LNCaP clone FGC (cell line): Measurements from ENCODE around the gene TP73.

ENCODE experiments used
- DNase-seq: peaks from one replicate; pipeline ENCODE4 v3.0.0-alpha.2; 2011; ENCODE audit warnings: low read depth
- H3K4me3 ChIP-seq: 2 replicates; pipeline ENCODE4 v1.5.1; 2011; ENCODE audit warnings: mild to moderate bottlenecking, low read depth, low read length, control low read depth
- CTCF ChIP-seq: IDR thresholded peaks from 2 replicates; pipeline ENCODE4 v1.5.1; 2012; ENCODE audit warnings: mild to moderate bottlenecking; ENCODE audit not compliant: control insufficient read depth, insufficient read depth; ENCODE audit errors: extremely low read depth

TP73 gene

GRCh38 chr1:3771108-3772026, 119.1 kb downstream of the TP73 start:
- DNase-seq = no peak
- no peak for TF ChIP-seq CTCF
- H3K4me3 ChIP-seq = peak overlapping the region; percentile 59

- H3K4me3 ChIP-seq = peak overlapping the region; percentile 63
- DNase-seq = peak; percentile 56
- no peak for TF ChIP-seq CTCF
Measured at GRCh38 chr1:3772027-3772714, 119.9 kb downstream of the TP73 start.

DNA sequence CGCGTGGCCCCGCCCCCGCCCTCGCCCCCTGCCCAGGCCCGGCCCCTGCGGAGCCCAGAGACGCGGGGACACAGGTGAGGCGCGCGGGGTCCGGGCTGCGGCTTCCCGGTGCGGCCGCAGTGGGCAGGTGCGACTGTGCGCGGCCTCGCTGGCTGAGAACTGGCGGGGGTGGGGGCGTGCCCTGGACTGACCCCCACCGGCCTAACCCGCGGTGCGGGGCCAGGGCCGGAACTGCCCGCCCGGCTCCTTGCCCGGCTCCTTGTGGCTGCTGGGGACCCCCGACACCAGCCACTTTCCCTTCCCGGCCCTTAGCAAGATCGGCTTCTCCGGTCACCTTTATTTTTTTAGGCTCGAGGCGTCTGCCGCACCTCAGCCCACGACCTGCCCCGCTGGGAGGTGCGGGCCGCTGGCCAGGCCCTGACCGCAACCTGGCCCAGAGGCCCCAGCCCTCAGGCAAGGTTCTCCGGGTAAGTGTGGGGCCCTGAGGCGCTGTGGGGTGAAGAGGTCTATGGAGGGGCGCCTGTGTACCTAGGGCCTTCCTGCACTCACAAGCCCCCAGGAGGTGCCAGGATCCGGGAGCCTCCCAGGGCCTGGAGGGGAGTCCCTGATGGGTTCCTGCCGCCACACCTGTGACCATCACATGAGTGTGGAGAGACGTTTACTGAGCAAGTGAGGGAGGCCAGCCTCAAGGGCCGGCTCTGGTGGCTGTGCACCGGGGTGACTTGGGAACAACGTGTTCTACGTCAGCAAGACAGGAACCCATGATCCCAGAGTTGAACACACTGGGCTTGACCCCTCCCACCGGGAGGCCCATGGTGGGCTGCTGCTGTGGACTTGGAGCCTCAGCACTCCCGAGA, 120.6 kb downstream of the TP73 start, which contains the start of gene SMIM1:
TSS of gene SMIM1 (plus strand) at position 35 of the 857 bp plus-strand sequence. CDS start 2,625 bp downstream, outside the sequence.
- no peak for DNase-seq
- H3K4me3 ChIP-seq = peak within 1 kb of the TSS; percentile 63
- no peak for TF ChIP-seq CTCF

DNA sequence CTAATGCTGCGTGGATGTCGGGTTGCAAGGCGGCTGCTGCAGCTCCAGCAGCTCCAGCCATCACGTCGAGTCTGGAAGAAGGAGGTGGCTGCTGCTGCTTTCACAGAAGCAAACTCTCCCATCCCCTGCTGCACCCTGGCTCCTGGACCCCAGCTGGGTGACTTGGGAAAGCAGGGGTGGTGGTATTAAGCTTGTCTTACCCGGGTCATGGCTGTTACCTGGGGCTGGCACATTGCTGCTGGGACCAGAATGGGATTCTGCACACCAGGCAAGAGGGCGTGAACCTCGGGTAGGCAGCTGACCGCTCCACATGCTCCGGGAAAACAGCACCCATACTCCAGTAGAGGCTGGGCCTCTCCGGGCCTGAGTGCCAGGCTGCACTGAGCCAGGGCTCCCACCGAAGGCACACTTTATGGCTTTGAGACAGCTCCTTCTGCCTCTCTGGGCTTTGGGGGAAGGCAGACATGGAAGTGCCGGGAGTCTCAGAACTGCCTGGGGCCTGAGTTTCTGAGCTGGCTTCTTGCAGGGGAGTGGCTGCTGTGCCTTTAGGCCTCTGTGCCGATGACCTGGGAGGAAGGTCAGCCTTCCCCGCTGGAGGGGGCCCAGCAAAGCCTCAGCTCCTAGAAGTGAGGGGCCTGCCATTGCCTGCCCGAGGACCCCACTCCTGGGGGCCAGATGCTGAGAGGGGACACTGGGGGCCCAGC, 121.4 kb downstream of the TP73 start:
- H3K4me3 ChIP-seq = peak overlapping the region; percentile 63
- TF ChIP-seq CTCF = no peak

GRCh38 chr1:3774276-3774945, 122.1 kb downstream of the TP73 start:
- H3K4me3 ChIP-seq = no peak overlapping the region
- no peak for TF ChIP-seq CTCF

More for the DNA sequence above, 121.4 kb downstream of the TP73 start:
- DNase-seq = no peak

More at GRCh38 chr1:3774276-3774945, 122.1 kb downstream of the TP73 start:
- DNase-seq = no peak
